ENCODE data around the gene TMEM263. TPM values are rescaled to one million over a fixed set of nuclear protein-coding genes. Genes with fewer than 3 reads are reported as not detected.

The TMEM263 gene
- total RNA-seq, 1 experiment from 2014 or later, result 51.7 TPM

Other genes starting within 250 kb of the TMEM263 start
- gene RIC8B, start 181.2 kb upstream of the TMEM263 start, total RNA-seq (2014; rRNA removed; shearing (Covaris generic)), result 19.4 and 19.8 TPM in 2 replicates
- 18.8 and 21.3 TPM in 2 replicates for gene MTERF2, start 31.2 kb downstream of the TMEM263 start, total RNA-seq (2014; rRNA removed; shearing (Covaris generic))
- gene CRY1, start 137.6 kb downstream of the TMEM263 start, total RNA-seq (2014; rRNA removed; shearing (Covaris generic)), result 142 and 152 TPM in 2 replicates